Stimulated activated naive CD8-positive, alpha-beta T cell treated with anti-CD3 and anti-CD28 coated beads, Interleukin-15, amount 100 ng/mL, for 72 hours (primary cell): ENCODE measurements around the gene LRRC63.
"Not testable (repeated sequence)": the region's sequence is repeated elsewhere in the genome, so short reads cannot be mapped to it uniquely, and the experiment has no call there.

ENCODE experiments used
- ATAC-seq: fragments of 150-1000 bp; cut with Tn5 transposase; 2 replicates; pipeline ENCODE4 v1.10.0; 2021; ENCODE audit warnings: mild to moderate bottlenecking, moderate library complexity
- DNase-seq, 2 donors: peaks; one replicate each; pipeline ENCODE4 v3.0.0; 2021 to 2022
- H3K27ac Mint-ChIP-seq, 2 donors: one replicate each; pipeline ENCODE4 v1.8.0; 2022; ENCODE audit warnings: mild to moderate bottlenecking in 2 of 2, mixed read lengths in 2 of 2, moderate library complexity in 2 of 2
- H3K27me3 Mint-ChIP-seq: one replicate; pipeline ENCODE4 v1.8.0; 2022; ENCODE audit warnings: mixed read lengths
- H3K4me1 Mint-ChIP-seq: one replicate; pipeline ENCODE4 v1.8.0; 2022; ENCODE audit warnings: mild to moderate bottlenecking, mixed read lengths
- H3K4me3 Mint-ChIP-seq, 2 donors: one replicate each; pipeline ENCODE4 v1.8.0; 2022; ENCODE audit warnings: mild to moderate bottlenecking in 2 of 2, mixed read lengths in 2 of 2, moderate library complexity in 1 of 2
- H3K9me3 Mint-ChIP-seq, 2 donors: one replicate each; pipeline ENCODE4 v1.8.0; 2022; ENCODE audit warnings: mixed read lengths in 2 of 2

Gene LRRC63, protein sequence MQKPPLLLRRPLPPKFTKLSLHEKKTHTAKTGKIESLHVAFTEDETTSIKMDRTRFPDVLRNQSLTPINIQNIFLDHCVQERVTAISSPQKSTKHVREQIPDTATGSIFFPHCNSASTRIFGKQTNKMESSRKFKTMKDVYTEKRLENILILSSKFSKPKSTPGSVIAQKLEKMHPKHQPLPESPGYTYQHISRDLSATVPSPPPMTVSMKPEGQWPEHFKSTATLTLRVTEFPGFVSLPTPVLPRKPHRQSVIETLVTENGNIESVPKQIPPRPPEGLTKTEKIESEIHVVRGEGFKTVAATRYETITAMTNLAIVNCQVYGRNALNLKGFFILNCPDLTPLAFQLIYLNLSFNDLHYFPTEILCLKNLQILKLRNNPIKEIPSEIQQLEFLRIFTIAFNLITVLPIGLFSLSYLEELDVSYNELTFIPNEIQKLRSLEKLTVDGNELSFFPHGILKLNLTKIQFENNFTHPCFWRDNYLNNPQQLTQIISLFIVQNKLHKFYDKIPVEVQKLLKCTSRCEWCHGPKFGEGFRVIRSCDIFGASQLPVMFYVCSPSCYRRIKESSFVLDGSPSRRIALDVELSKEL

DNA sequence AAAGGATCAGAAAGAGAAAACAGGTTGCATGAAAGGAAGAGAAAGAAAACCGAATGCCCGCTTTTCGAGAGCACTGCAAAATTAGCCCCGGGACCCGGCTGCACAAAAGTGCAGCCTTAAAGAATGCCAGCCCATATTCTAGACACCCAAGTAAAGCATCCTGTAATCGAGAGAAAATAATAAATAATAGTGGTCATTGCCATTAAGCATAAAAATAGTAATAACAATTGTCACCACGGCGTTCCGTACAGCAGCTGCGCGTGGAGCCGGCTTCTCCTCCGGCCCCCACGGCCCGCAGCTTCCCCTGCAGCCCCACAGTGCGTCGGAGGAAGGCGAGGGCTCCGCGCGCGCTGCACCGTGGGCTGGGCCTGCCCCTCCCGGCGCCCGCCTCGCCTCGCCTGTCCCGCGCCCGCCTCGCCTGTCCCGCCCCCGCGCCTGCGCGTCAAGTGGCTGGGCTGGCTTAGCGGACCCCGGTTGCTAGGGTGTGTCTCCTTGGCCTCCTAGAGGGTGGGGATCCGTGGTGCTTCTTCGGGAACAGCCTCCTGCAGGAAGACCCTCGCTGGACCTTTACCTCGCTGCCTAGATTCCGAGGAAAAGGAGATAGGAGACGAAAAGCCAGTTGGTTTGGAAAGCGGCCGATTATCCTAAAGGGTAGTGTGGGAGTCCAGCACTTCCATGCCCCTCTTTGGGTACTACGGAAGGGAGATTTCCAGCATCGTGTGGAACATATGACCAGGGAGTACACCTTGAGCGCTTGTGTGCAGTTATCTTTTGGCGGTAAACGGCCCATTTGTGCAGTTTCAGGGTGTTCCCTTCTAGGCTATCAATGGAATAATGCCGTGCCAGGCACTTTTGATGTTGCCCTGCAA, at the start of gene LRRC63:
Gene LRRC63, plus strand, starts transcription at position 446 of the 869 bp plus-strand sequence. CDS start 1,107 bp downstream, outside the sequence.
- Mint-ChIP-seq H3K9me3 (no peaks in the 10 kb centered on the region), H3K4me1 (peaks cover 19% of the 10 kb centered on the region), H3K4me3 (peak within 1 kb of the TSS; percentile 84 to 97), H3K27me3 (no peaks in the 10 kb centered on the region), H3K27ac (peak within 1 kb of the TSS; percentile 55 to 94)
- DNase-seq = peak; percentile 86
- ATAC-seq = peak; percentile 99

DNA sequence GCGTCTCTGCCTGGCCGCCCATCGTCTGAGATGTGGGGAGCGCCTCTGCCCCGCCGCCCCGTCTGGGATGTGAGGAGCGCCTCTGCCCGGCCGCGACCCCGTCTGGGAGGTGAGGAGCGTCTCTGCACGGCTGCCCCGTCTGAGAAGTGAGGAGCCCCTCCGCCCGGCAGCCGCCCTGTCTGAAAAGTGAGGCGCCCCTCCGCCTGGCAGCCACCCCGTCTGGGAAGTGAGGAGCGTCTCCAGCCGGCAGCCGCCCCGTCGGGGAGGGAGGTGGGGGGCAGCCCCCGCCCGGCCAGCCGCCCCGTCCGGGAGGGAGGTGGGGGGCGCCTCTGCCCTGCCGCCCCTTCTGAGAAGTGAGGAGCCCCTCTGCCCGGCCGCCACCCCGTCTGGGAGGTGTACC, 49.0 kb upstream of the LRRC63 start:
- not testable (repeated sequence) for DNase-seq, H3K27me3 Mint-ChIP-seq, ATAC-seq, H3K9me3 Mint-ChIP-seq
- Mint-ChIP-seq H3K4me1 (peaks cover 83% of the 10 kb centered on the region), H3K27ac (peak overlapping the region in 1 of 2 donors; percentile 94), H3K4me3 (peak overlapping the region in 1 of 2 donors; percentile 72)

DNA sequence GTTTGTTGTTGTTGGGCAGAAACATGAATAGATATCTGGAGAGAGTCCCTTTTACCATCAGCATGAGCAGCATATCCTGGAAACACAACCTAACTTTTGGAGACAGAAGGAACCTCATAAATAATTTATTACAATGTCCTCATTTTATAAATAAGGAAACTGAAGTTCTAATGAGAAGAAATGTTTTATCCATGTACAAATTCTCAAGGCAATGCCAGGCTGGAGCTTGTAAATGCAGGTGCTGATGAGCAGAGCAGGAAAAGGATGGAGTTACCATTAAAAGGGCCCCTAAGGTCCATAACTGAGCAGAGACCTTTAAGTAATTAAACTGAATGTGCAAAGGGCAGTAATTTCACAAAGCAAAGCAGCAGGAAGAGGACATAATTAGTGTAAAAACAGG, 47.1 kb upstream of the LRRC63 start:
- peak overlapping the region; percentile 64 to 70 for H3K4me3 Mint-ChIP-seq
- peaks cover 90% of the 10 kb centered on the region for H3K4me1 Mint-ChIP-seq
- DNase-seq = no peak
- H3K9me3 Mint-ChIP-seq = no peaks in the 10 kb centered on the region
- peak overlapping the region; percentile 61 to 80 for H3K27ac Mint-ChIP-seq
- no peaks in the 10 kb centered on the region for H3K27me3 Mint-ChIP-seq
- ATAC-seq = no peak

DNA sequence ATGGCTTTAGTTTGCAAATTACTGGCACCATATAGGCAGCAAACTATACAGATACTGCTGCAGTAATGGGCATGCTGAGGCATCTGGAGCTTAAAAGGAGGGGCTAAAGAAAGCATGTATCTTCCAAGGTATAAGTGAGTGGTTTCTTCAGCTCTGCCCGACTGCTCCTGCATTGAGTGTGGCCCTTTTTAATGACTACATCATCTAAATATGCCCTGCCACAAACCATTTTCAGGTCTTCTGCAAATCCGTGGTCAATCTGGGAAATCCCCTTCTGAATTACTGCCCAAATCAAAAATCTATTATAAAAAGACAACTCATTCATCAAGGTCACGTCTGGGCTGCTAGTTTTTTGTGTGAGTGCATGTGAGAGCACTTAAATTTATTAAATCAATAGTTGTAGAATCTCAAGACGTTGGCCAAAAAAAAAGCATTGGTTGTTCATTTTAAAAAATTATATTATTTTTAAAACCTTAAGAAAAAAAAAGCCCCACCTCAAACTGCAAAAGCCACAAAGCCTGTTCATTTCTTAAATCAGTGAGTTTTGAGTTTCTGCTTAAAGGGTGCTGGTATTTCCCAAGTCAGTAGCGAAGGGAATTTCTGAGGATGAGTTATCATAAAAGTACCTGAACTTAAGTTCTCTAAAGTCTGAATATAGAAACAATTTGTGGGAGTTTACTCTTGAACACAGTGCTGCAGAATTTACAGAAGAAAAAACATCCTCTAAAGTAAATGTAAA, 46.1 kb upstream of the LRRC63 start:
- ATAC-seq (peak; percentile 86), DNase-seq (peak; percentile 60 to 79)
- Mint-ChIP-seq H3K4me3 (peak overlapping the region; percentile 63 to 95), H3K27ac (peak overlapping the region; percentile 17 to 75), H3K9me3 (no peaks in the 10 kb centered on the region), H3K27me3 (no peaks in the 10 kb centered on the region), H3K4me1 (peaks cover 90% of the 10 kb centered on the region)

DNA sequence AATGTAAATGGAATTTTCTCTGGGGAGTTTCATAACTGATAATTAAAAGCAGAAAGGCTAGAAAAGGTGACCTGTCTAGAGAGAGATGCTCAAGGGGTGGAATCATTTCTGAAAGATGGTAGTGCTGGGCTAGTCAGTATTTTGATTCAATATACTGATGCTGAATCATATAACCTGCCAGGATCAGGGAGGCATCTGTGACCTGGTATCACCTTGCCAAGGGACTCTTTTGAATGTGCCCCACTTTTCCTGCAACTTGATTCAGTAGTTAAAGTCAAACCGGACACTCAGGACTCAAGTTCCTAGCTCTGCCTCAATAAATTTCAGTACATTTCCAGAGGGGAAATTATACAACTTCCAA, 45.5 kb upstream of the LRRC63 start:
- Mint-ChIP-seq H3K27ac (peak overlapping the region; percentile 17 to 75), H3K4me3 (peak overlapping the region; percentile 63 to 95), H3K4me1 (peaks cover 91% of the 10 kb centered on the region), H3K9me3 (no peaks in the 10 kb centered on the region), H3K27me3 (no peaks in the 10 kb centered on the region)
- DNase-seq (no peak), ATAC-seq (peak; percentile 24)

DNA sequence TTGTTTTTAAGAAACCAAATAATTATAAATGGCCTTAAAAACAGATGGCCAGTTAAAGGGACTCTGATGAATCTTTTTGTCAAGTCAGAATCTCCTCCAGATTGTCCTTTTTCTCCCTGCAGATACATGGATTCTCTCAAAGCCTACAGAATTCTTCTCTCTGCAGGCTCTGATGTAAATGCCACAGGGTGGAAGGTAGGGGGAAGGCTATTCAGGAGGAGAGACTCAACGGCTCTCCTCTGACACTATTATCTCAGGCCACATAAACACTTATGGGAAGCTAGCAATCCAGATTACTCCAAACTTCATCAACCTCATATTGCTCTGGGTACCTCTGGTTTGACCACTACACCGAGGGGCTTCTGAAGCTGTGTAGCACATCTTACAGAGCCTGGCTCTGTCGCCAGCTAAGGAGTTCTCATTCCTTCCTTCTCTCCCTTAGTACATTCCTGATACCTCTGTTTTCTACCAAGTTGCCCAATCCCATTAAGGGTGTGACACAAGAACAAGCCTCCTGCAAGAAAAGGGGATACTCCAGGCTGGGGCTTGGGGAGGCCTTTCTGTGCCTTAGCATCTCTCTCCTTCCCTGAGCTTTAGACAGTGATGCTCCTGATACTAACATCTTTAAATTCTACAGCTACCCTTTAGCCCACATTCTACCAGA, 44.6 kb upstream of the LRRC63 start:
- H3K27me3 Mint-ChIP-seq = no peaks in the 10 kb centered on the region
- no peaks in the 10 kb centered on the region for H3K9me3 Mint-ChIP-seq
- H3K4me1 Mint-ChIP-seq = peaks cover 91% of the 10 kb centered on the region
- no peak for ATAC-seq
- no peak for DNase-seq
- peak overlapping the region; percentile 72 to 94 for H3K27ac Mint-ChIP-seq
- H3K4me3 Mint-ChIP-seq = peak overlapping the region; percentile 73 to 95

DNA sequence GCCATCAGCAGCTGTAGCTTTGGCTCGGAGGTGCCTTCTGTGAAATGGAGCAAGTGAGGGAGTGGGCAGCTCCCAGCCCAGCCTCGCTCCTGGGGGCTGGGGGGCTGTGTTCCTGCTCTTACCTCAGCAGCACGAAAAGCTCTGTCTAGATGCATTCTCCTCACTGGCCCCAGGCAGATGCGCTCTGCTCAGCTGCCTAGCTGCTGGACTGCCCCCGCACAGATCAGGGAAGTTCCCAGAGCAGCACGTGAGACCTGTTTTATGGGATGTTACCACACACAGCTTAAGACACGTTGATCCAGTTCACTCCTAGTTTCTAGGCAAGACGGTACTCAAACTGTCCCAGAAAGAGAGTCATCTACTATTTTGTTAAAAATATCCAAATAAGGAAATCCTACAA, 43.4 kb upstream of the LRRC63 start:
- H3K27me3 Mint-ChIP-seq = no peaks in the 10 kb centered on the region
- peak overlapping the region; percentile 73 to 95 for H3K4me3 Mint-ChIP-seq
- ATAC-seq = peak; percentile 59
- no peaks in the 10 kb centered on the region for H3K9me3 Mint-ChIP-seq
- peak in 1 of 2 donors; percentile 62 for DNase-seq
- H3K4me1 Mint-ChIP-seq = peaks cover 97% of the 10 kb centered on the region
- H3K27ac Mint-ChIP-seq = peak overlapping the region; percentile 65 to 94

DNA sequence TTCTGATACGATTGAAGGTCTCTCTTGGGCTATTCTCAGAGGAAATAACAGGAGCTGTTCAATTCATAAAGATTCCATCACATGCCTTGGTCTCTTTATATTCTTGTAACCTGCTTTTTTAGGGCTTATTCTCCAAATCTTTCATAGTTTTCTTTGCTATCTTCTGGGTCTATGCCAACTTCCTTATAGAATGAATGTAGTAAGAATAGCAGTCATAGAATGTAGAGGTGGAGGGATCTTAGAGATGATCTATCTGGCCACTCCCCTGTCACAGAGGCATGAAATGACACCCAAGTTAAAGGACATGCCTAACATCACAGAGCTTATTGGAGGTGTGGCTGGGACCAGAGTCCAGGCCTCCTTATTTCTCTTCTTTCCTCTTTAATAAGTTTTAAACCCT, 42.9 kb upstream of the LRRC63 start:
- DNase-seq (no peak), ATAC-seq (peak; percentile 47)
- Mint-ChIP-seq H3K9me3 (no peaks in the 10 kb centered on the region), H3K4me1 (peaks cover 100% of the 10 kb centered on the region), H3K27me3 (no peaks in the 10 kb centered on the region), H3K27ac (peak overlapping the region; percentile 91 to 94), H3K4me3 (peak overlapping the region; percentile 73 to 95)

DNA sequence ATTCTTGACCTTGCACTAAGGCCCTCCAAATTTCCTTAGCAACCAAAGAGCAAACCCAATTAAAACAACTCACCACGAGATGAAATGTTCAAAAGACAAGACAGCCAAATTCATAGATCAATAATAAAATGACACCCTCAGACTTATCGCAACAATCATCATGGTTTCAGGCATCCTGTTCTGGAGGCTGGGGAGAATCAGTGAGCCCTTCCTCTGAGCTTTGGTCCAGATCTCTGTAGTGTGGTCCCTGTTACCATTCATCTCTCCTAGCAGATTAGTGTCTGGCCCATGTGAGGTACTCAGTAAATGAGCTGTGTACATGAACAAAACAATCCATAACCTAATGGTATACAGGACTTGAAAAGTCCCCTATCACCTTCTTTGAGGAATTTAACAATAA, 42.0 kb upstream of the LRRC63 start:
- peak overlapping the region; percentile 73 to 95 for H3K4me3 Mint-ChIP-seq
- H3K27ac Mint-ChIP-seq = peak overlapping the region; percentile 91 to 94
- DNase-seq (no peak), ATAC-seq (no peak)
- H3K27me3 Mint-ChIP-seq = no peaks in the 10 kb centered on the region
- peaks cover 99% of the 10 kb centered on the region for H3K4me1 Mint-ChIP-seq
- no peaks in the 10 kb centered on the region for H3K9me3 Mint-ChIP-seq

DNA sequence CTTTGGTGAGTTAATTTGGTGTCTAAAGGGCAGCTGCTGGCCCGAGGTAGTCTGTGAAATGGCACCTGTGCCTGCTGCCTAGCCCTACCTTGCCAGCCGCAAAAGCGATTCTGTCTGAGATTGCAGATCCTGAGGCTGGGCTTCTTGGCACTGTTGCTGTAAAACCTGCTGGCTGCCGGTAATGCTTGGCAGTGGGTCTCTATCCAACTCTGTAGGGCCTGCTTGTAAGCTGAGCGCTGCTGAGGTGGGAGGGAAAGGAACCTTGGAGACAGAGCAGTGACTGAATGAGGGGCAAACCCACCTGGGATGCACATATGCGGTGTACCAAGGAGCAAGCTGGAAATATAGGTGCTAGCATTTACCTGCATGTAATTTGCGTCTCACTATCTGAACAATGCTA, 41.5 kb upstream of the LRRC63 start:
- Mint-ChIP-seq H3K9me3 (no peaks in the 10 kb centered on the region), H3K27ac (peak overlapping the region; percentile 29 to 94), H3K4me3 (peak overlapping the region; percentile 73 to 95), H3K27me3 (no peaks in the 10 kb centered on the region), H3K4me1 (peaks cover 99% of the 10 kb centered on the region)
- ATAC-seq (no peak), DNase-seq (no peak)

DNA sequence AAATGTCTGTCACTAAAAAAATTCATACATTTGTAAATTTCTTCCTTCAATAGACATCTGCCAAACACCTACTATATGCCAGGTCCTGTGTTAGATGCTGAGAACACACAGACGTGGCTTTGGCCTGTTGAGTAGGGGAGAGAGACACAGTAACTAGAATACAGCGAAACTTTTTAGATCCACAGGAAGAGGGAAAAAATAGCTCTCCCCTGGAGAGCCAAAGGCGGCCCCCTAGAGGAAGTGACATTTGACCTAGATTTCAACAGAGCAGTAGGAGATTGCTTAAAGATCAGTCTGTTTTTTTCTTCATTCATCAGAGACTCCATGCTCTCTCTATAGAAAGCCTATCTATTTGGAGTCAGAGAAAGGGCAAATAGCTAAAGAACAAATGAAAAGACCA, 41.0 kb upstream of the LRRC63 start:
- Mint-ChIP-seq H3K9me3 (no peaks in the 10 kb centered on the region), H3K27me3 (no peaks in the 10 kb centered on the region), H3K4me1 (peaks cover 99% of the 10 kb centered on the region), H3K4me3 (peak overlapping the region; percentile 73 to 95), H3K27ac (peak overlapping the region; percentile 13 to 89)
- DNase-seq (no peak), ATAC-seq (peak; percentile 0)

DNA sequence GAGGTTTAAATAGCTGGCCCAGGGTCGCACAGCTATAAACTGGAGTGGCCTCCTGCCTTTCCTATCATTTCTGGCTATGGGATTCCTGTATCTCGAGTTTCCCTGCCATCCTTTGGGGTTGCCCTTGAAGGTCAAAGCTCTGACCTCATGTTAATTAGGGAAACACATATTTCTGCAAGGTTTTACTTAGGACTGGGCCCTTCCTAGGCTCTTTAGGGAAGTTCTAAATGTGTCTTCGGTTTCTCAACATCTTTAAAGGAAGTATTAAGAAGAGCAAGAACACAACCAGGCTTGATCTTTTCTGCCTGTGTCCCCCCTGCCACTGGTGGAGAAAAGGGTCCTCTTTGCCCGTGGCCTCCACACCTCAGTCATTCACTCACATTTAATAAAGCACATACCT, 40.5 kb upstream of the LRRC63 start:
- ATAC-seq (no peak), DNase-seq (no peak)
- H3K27me3 Mint-ChIP-seq = no peaks in the 10 kb centered on the region
- H3K4me3 Mint-ChIP-seq = peak overlapping the region; percentile 73 to 95
- peak overlapping the region; percentile 69 for H3K27ac Mint-ChIP-seq
- no peaks in the 10 kb centered on the region for H3K9me3 Mint-ChIP-seq
- H3K4me1 Mint-ChIP-seq = peaks cover 98% of the 10 kb centered on the region

DNA sequence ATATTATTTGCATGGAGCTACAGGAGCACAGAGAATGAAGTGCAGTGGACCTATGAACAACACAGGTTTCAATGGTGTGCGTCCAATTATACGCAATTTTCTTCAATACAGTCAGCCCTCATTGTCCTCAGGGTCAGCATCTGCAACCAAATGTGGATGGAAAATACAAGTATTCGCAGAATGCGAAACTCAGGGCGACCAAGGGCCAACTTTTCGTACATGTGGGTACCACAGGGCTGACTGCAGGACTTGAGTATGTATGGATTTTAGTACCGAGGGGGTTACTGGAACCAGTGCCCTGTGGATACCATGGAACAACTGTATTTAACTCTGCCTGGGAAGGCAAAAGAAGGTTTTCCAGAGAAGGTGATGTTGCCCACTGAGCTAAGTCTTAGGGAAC, 40.0 kb upstream of the LRRC63 start:
- Mint-ChIP-seq H3K27me3 (no peaks in the 10 kb centered on the region), H3K4me3 (peak overlapping the region; percentile 73 to 95), H3K9me3 (no peaks in the 10 kb centered on the region), H3K4me1 (peaks cover 97% of the 10 kb centered on the region), H3K27ac (peak overlapping the region; percentile 69)
- ATAC-seq = no peak
- no peak for DNase-seq

DNA sequence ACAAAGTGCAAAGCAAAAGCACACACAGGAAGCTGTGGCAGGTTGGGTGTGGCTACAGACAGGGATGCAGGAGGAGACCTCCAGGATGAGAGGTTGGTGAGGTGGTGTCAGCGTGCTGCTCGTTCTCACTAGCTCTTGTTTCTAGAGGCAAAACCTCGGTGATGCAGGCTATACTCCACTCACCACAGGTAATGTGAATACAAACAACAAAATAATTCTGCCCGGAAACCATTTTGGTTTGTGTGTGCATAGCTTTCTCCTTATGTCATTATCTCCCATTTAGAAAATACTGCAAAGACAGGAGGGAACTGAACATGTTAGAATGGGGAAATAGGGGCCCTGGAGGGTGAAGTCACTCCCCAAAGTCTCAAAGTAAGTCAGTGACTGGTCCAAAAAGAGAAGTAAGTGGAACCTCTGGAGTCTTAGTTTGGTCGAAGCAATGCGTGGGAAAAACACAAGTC, 39.2 kb upstream of the LRRC63 start:
- Mint-ChIP-seq H3K27me3 (no peaks in the 10 kb centered on the region), H3K27ac (peak overlapping the region; percentile 4 to 96), H3K9me3 (no peaks in the 10 kb centered on the region), H3K4me3 (peak overlapping the region; percentile 73 to 95), H3K4me1 (peaks cover 96% of the 10 kb centered on the region)
- ATAC-seq (peak; percentile 73), DNase-seq (peak; percentile 41 to 73)
